ENCODE data around the gene PDP2.

DNA sequence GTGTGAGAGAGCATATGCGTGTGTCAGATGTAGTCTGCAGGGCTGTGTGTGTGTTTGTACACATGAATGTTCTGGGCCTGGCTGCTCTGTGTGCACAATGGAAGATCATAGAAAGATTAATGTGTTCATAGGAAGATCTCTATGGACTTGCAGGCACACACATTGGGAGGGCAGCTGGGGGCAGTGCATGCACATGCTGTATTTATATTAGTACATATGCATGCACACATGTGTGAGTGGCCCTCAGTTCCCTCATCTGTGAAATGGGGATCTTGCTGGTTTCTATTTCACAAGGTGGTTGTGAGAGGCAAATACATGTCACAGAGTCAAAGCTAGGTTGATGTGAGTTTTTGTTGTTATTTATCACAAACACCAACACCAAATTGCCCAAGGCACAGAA, 34.0 kb upstream of the PDP2 start:
- TF ChIP-seq, protein P1, sequence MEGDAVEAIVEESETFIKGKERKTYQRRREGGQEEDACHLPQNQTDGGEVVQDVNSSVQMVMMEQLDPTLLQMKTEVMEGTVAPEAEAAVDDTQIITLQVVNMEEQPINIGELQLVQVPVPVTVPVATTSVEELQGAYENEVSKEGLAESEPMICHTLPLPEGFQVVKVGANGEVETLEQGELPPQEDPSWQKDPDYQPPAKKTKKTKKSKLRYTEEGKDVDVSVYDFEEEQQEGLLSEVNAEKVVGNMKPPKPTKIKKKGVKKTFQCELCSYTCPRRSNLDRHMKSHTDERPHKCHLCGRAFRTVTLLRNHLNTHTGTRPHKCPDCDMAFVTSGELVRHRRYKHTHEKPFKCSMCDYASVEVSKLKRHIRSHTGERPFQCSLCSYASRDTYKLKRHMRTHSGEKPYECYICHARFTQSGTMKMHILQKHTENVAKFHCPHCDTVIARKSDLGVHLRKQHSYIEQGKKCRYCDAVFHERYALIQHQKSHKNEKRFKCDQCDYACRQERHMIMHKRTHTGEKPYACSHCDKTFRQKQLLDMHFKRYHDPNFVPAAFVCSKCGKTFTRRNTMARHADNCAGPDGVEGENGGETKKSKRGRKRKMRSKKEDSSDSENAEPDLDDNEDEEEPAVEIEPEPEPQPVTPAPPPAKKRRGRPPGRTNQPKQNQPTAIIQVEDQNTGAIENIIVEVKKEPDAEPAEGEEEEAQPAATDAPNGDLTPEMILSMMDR (conservative IDR thresholded peaks at IDR 0.05 in 1 of 2, IDR thresholded peaks at IDR 0.05 in 1 of 2; ENCODE audit: extremely low read depth in 1 of 2, insufficient read depth in 1 of 2, low read depth in 1 of 2, low read length in 2 of 2) = no peak
- no peak for TF ChIP-seq EZH2 (IDR thresholded peaks at IDR 0.05; ENCODE audit: borderline replicate concordance, low read length)
